ENCODE data around the gene PKM.

GRCh38 chr15:72161361-72162132, 69.4 kb downstream of the PKM start:
- TF ChIP-seq CTCF (IDR thresholded peaks at IDR 0.05) (no peak), ZFX (IDR thresholded peaks at IDR 0.05; ENCODE audit: borderline replicate concordance) (no peak)

Data from 22Rv1 (cell line).